H54 (cell line): ENCODE data around the gene ANLN.
"Not testable (repeated sequence)": the region's sequence is repeated elsewhere in the genome, so short reads cannot be mapped to it uniquely, and the experiment has no call there.

Source experiments
- DNase-seq: peaks from one replicate; pipeline ENCODE4 v3.0.0; 2011; ENCODE audit warnings: low spot score, mixed read lengths; ENCODE audit not compliant: insufficient read length
- FAIRE-seq: peaks from 3 replicates; lab custom pipeline; 2011; peaks lifted over from hg19 to GRCh38; lab: Jason Lieb, UNC
- POLR2A ChIP-seq: IDR thresholded peaks from 2 replicates; pipeline ENCODE4 v1.6.1; 2011; ENCODE audit warnings: low read depth, mild to moderate bottlenecking, low read length

ANLN gene

GRCh38 chr7:36472141-36472729 is 82.6 kb downstream of the ANLN start:
- TF ChIP-seq POLR2A = no peak
- FAIRE-seq = no peak
- no peak for DNase-seq

DNA sequence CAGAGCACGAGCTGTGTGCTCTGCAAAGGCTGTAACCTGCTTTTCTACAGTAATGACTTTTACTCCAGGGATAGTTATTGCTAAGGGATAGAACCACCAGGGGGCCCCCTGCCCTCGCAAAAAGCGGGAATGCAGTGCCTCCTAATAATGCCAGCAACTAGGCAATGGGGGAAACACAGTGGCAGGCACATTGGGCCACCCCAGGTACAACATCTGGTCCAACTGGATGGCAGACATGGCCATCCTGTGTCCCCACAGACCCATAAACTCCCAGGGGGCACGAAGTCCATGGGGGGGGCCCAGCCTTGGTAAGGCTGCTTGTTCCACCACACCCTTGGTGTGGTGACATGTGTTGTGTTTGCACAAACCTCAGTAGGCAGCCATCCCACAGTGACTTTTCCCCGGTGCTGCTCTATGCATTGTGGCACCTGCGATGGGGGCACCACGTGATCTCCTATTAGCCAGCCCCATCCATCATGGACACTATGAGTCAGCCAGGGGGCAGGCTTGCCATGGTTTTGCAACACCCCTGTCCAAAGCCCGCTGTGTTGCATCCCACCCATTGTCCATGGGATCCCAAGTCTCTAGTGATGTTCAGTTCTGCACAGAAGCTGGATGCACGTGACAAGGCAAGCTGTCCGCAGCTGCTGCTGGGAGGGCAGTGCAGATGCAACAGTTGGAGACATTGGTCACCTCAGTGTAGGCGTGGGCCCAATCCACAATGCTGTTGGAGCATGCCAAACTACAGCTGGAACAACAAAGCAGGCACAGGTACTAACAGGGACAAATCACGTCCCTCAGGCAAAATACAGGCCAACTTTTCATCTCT is 84.0 kb downstream of the ANLN start:
- no peak for TF ChIP-seq POLR2A
- FAIRE-seq (no peak), DNase-seq (peak; percentile 35)

GRCh38 chr7:36474283-36475010 is 84.8 kb downstream of the ANLN start:
- DNase-seq (peak; percentile 46), FAIRE-seq (no peak)
- no peak for TF ChIP-seq POLR2A

GRCh38 chr7:36475011-36475342 is 85.3 kb downstream of the ANLN start:
- no peak for DNase-seq
- TF ChIP-seq POLR2A = no peak
- FAIRE-seq = no peak

GRCh38 chr7:36475381-36475780 is 85.7 kb downstream of the ANLN start:
- no peak for DNase-seq
- TF ChIP-seq POLR2A = no peak
- no peak for FAIRE-seq

DNA sequence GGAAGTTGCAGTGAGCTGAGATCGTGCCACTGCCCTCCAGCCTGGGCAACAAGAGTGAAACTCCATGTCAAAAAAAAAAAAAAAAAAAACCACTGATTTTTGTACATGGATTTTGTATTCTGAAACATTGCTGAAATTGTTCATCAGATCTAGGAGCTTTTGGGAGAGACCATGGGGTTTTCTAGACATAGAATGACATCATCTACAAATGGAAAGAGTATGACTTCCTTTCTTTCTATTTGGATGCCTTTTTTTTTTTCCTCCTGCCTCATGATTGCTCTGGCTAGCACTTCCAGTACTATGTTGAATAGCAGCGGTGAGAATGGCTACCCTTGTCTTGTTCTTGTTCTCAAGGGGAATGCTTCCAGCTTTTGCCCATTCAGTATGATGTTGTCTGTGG is 89.1 kb downstream of the ANLN start:
- TF ChIP-seq POLR2A = no peak
- no peak for FAIRE-seq

DNA sequence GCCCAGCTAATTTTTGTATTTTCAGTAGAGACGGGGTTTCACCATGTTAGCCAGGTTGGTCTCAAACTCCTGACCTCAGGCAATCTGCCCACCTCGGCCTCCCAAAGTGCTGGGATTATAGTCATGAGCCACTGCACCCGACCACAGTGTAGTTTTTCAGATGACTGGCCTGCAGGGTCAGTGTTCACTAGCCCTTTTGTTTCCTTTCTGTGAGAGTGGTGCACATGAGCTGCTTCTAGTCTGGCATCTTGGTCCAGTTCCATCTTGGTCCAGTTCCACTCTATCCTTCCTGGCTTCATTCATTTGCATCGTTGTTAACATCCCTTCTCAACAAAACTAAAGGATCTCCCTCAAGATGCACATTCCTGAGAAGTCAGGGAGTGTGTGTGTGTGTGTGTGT is 94.2 kb downstream of the ANLN start:
- FAIRE-seq, DNase-seq: not testable (repeated sequence)

More for the DNA sequence above, 89.1 kb downstream of the ANLN start:
- DNase-seq = no peak

DNA sequence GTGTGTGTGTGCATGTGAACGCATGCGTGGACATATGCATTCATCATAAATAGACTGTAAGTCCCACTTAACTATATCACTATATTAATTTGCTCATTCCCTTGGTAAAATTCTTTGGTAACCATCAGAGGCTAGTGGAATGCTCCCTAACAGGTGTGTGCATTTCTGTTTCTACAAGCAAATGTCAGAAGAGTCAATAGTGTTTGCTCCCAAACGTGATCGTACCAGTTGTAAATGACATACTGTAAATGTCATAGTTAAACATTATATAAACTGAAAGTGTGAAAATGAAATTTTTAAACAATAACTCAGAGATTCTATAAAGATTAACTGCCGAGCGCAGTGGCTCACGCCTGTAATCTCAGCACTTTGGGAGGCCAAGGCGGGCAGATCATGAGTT is 94.6 kb downstream of the ANLN start:
- DNase-seq (no peak), FAIRE-seq (no peak)
- no peak for TF ChIP-seq POLR2A

DNA sequence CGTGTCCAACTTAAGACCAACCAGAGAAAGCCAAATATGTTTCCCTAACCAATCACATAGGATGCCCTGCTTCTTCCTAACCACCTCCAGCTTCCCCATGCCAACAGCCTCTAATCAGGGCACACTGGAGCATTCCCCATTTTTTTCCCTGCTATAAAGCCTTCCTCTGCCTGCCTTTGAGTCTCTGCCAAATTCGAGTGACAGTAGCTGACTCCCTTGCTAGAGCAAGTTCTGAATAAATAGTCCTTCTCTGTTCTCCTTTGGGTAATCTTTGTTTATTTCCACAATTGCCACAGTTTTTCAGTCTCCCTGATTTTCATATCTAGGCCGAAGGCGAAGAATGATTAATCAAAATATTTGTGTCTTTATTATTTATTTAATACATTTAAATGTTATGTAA is 96.7 kb downstream of the ANLN start:
- DNase-seq = no peak
- FAIRE-seq = no peak

DNA sequence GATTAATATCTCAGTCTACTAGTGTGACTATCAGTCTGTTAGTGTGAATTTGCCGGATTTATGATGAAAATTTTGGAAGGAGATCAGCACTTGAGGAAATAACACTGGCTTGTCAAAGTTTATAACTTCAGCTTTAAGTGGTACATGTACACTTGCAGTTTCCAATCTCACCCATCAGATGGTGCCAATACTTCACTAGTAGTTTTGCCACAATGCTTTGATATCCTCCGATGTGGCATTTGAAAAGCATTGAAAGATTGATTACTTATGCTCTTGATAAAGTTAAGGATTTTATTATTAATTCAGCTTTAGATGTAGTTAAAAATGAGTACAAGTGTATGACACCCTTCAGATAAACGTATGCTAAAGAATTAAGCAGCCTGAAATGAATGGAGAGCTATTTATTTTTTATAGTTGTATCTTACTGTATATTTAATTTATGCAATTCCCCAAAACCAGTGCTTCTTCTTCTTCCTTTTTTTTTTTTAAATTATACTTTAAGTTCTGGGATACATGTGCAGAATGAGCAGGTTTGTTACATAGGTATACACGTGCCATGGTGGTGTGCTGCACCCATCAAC is 98.2 kb downstream of the ANLN start:
- DNase-seq = peak; percentile 29
- TF ChIP-seq POLR2A = no peak
- FAIRE-seq = peak; percentile 82

More for the DNA sequence above, 96.7 kb downstream of the ANLN start:
- TF ChIP-seq POLR2A = no peak

- not testable (repeated sequence) for DNase-seq, FAIRE-seq
These were observed 99.0 kb downstream of the ANLN start for GRCh38 chr7:36488672-36489071.

DNA sequence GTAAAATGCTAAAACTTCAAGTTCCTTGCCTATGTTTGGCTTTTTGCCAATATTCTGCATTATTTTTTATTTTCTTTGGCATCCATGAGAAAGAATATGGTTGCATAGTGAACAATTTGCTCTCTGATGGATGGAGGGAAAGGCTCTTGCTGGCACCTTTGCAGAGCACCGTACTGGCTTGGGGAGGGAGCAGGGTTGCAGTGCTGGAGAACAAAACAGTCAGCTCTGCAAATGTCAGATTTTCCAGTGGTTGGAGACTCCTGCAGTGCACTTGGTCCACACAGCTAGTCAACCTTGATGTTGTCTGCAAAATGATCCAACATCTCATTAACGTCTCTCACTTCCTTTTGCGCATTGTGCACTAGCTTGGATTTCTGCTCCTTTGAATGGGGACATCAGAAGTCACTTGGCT is 100.8 kb downstream of the ANLN start:
- TF ChIP-seq POLR2A = no peak
- FAIRE-seq = no peak
- DNase-seq = no peak

- no peak for TF ChIP-seq POLR2A
- DNase-seq (no peak), FAIRE-seq (no peak)
These were observed 101.7 kb downstream of the ANLN start for GRCh38 chr7:36491317-36491716.

DNA sequence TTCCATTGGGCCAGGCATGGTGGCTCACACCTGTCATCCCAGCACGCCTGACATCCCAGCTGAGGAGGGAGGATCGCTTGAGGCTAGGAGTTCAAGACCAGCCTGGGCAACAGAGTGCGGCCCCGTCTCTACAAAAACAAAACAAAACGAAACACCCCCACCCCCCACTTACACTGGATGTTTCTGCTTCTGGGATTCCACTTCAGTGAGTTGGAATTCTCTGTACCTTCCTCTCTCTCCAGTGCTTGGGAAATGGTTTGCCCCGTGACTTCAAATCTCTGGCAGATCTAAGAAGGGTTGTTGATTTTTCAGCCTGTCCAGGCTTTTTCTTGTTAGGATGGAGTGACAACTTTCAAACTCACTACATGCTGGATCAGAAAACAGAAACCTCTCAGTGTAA is 106.9 kb downstream of the ANLN start:
- TF ChIP-seq POLR2A = no peak
- FAIRE-seq (no peak), DNase-seq (no peak)

GRCh38 chr7:36497176-36497575 is 107.5 kb downstream of the ANLN start:
- not testable (repeated sequence) for DNase-seq, FAIRE-seq
